GM18517 (cell line): ENCODE data around the gene SFI1.

Experiments used
- ATAC-seq: cut with Tn5 transposase; IDR thresholded peaks from one replicate; pipeline ENCODE4 v1.9.1; 2021; ENCODE audit warnings: mild to moderate bottlenecking, moderate library complexity; ENCODE audit not compliant: unreplicated experiment

SFI1 gene

DNA sequence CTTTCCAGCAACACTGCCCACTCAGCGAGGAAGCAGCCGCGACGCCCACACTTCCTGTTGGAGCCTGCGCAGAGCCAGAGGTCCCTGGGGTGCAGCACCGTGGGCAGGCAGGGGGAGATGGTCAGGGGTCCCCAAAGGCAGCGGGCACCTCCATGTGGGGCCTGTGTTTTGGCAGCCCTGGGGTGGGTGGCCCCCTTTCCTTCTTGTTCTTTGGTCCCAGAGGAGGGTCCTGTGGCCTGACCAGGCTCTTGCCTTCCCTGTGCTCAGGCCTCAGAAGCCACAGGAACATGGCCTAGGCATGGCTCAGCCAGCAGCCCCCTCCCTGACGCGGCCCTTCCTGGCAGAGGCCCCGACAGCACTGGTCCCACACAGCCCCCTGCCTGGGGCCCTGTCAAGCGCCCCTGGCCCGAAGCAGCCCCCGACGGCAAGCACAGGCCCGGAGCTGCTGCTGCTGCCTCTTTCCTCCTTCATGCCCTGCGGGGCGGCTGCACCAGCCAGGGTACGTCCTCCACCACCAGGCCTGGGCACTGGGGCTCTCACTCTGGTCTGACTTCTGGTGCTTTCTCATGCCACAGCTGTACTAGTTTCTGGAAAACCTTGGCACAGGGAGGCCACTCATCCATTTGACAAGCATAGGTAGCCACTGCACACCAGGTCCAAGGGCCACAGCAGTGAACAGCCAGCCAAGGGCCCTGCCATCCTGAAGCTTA is 118.6 kb downstream of the SFI1 start:
- no peak for ATAC-seq

DNA sequence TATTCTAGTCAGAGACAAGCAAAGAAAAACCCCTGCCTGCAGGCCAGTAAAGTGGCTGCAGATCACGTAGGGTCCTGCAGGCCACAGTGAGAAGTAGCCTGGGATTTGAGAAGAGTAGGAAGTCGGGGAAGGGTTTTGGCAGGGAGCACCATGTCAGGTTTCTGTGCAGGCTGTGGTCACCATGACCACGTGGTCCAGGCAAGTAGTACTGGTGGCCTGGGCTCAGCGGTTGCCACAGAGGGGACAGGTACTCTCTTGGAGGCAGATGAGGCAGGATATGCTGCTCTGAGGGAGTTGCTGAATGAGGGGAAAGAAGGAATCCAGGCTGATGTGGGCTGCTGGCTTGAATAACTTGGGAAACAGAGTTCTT is 119.1 kb downstream of the SFI1 start:
- no peak for ATAC-seq

DNA sequence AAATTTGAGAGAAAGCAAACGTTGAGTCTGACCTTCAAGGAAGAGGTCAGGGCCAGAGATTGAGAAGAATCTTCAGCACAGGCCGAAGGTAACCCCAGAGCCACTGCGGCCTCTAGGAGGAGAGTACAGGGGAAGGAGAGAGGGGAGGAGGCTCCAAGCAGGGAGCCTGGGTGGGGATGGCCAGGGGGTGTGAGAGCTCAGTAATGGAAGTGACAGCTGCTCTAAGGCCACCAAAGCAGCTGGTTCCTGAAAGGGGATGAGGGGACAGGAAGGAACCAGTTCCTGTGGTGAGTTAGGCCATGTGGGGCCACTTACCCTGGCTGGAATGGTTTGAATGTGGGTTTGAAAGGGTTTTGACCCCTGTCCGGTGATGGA is 119.6 kb downstream of the SFI1 start:
- ATAC-seq: no peak

DNA sequence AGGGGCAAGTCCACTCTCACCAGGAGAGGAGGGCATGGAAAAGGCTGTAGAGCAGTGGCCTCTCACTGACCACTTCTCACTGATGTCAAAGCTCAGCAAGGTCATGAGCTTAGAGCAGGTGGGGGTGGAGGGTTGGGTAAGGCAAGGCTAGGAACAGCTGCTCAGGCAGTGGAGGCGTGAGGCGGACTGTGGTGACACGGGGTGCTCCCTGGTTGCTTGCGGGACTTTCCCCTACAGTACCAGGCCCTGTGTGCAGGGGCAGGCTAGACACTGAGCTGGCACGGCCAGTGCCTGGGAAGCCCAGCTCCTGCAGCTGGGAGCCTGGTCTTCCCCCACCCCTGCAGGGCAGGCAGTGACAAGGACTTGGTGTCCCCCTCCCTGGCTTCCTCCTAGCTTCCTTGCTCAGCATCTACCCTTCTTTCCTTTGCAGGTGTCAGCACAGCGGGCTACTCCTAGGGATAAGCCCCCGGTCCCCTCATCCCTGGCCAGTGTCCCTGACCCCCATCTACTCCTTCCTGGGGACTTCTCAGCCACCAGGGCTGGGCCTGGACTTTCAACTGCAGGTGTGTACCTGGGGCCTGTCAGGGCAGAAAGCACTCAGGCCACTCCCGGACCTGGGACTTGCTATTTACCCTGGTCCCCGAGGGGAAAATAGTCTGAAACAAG is 120.1 kb downstream of the SFI1 start:
- peak; percentile 63 for ATAC-seq

DNA sequence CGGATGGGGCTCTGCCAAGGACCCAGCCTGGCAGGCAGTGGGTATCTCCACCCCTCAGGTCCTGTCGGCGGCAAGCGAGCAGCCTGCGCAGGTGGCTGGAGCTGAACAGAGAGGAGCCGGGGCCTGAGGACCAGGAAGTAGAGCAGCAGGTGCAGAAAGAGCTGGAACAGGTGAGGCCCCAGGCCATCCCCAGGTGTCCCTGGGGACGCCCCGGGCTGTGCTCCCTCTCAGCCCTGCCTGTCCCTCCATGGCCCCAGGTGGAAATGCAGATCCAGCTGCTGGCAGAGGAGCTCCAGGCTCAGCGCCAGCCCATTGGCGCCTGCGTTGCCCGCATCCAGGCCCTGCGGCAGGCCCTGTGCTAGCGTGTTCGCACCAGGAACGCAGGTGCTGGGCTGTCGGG is 121.7 kb downstream of the SFI1 start:
- ATAC-seq: no peak

DNA sequence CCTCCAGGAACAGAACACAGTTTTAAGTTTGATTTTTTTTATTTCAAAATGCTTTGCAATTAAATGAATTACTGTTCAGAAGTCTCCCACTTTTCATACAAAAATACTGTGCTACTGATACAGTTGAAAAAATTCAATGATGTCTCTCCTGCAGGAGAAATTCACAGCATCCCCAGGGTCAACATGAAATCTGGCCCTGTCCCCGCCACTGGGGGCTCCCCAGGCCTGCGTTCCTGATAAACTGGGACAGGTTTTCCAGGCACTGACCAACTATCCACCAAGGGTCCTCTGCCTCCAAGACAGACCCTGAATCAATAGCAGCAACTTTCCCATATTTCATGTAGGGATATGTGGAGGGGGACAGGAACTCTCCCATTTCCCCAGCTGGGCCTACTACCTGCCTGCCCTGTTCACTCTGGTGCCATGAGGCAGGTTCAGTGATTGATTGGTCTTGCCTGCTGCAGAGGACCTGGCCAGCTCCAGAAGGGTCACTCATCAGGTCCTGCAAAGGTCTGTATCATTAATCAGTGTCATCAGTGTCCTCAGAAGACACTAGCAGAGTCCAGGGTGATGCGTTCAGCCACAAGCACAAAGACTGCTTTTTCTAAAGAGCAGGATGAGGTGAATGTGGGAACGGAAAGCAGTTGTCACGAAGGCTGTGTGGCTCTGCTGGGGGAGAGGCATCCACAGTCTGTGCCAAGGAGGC is 122.3 kb downstream of the SFI1 start:
- ATAC-seq: no peak

DNA sequence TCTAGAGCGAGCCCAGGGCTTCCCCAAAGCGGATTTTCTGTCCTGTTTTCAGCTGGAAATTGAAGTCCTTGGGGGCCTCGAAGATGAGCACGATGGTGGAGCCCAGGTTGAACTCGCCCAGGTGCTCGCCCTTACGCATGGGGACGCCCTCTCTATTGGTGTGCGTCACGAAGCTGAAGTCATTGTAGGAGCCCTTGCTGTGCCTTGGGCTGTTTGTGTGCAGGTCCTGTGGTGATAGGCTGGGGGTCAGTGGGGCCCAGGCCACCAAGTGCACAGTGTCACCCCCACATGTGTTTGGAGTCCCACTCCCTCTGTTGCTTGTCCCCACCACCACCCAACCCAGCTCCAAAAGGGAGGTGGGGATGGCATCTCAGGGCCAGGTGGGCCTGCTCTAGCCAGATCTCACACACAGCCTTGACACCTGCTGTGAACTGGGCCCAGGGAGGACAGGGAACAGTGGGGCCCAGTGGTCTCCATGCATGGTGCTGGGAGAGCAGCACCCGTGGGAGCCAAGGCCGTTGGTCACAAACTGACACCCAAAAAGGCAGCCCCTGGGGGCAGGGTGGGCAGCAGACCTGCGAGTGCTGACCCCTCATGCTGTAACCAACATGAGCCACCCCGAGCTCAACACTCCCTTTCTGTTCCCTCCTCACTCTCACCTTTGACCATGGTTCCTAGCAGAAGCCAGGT is 123.4 kb downstream of the SFI1 start:
- ATAC-seq: no peak

DNA sequence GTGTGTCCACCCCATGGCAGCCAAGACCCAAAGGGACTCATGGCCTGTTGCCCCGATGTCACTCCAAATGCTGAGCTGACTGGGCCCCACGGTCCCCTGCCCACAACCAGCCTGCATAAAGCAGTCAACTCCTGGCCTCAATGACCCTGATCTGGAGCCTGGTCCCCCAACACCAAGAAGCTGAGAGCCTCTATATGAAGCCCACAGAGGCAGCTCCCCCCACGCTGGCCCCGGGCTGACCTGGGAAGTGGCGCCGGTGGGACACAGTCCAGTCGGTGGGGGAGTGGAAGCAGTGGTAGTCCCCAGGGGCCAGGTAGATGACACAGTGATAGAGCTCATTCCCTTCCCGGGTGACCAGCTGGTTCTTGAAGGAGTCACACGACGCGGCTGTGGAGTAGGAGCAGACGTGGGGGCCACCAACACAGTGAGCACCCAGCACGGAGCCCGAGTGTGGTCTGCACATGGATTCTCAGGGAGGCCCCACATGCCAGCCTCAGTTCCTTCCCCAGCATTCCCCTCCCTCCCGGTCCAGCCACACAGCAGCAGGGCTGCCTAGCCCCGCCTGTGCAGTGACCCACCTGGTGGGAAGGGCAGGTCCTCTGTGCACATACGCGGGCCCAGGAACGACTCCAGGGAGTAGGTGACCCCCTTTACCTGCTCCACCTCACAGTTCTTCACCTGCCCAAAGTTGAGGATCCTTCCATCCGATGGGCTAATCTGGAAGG is 124.6 kb downstream of the SFI1 start:
- ATAC-seq: no peak

DNA sequence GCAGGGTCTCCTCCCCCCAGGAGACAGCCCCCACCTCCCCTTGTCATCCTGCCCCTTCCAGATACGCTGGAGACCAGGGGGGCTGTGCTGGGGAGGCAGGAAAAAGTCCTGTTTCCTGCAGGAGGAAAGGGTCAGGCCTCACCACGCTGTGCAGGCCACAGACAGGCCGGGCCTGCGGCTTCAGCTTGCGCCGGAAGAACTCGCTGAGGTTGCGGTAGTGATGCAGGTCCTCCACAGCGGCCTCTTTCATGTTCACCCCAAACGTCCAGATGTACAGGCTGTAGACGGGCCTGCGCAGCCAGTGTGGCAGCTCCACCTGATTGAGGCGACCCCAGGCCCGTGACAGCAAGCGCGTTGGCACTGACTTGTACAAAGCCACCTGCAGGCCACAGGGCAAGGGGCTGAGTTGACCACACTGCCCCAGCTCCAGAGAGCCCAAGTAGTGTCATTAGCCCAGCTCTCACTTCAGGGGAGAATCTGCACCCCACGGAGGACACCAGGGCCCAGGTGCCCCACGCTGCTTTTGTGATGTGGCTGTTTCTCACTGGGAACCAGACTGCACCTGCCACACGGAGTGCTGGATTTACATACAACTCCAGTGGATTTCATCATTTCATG is 125.3 kb downstream of the SFI1 start:
- no peak for ATAC-seq

DNA sequence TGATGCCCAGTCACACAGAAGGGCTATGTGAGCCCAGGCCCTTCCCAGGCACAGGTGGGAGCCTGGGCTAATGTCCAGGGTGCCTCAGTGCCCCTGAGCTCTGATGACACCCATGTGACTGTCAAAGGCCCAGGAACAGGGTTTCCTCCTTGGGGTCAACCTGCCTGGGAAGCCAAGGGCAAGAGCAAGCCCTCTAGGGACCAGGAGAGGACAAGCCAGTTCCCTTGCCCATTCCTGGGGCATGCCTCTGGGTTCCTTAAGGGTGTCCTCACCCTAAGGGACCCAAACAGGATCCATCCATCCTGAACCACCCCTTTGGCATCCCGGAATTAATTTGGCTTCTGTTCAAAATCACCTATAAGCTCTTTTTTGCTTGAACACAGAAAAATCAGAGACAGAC is 126.6 kb downstream of the SFI1 start:
- ATAC-seq: no peak

DNA sequence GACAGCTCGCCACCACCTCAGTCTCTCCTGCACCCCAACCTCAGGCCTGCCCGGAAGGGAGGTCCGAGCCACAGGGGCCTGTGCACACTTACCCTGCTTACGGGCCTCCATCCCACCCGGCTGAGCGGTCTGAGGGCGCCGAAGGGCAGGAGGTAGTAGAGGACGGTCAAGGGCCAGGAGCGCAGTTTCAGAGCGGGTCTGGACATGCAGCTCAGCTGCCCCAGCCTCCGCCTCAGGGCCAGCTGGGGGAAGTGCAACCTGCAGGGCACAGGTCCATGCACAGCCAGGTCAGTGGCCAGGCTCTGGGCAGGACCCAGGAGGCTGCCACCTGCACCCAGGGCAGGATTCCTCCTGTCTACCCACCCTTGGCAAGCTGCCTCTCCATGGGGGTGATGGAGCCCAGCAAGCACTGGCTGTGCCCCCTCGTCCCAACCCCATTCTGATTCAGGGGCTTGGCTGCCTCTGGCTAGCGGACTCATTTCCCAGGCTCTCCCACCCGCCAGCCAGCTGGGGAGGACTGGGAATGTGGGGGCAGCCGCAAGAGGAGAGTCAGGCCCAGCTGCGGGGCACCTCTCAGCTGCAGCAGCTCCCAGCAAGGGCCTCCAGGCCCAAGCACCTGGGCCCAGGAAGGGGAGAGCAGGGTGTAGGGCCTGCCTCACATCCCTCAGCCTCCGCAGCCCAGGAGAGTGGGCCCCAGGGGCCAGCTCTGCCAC is 127.4 kb downstream of the SFI1 start:
- no peak for ATAC-seq

DNA sequence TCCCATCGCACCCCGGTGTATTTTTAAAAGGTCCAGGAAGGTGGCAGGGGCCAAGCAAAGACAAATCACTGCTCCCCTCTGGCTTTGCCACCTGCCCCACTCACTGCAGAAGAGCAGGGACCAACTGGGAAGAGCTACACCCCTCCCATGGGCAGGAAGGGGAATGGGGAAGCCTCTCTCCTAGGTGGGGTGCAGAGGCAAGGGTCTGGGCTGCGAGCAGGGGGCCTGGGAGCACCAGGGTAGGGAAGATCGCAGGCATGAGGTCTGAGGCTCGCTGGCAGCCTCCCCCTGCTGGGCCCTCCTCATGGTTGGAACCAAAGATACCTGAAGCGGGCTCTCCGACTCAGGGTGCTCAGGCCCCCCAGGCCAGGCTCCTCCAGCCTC is 128.9 kb downstream of the SFI1 start:
- no peak for ATAC-seq

DNA sequence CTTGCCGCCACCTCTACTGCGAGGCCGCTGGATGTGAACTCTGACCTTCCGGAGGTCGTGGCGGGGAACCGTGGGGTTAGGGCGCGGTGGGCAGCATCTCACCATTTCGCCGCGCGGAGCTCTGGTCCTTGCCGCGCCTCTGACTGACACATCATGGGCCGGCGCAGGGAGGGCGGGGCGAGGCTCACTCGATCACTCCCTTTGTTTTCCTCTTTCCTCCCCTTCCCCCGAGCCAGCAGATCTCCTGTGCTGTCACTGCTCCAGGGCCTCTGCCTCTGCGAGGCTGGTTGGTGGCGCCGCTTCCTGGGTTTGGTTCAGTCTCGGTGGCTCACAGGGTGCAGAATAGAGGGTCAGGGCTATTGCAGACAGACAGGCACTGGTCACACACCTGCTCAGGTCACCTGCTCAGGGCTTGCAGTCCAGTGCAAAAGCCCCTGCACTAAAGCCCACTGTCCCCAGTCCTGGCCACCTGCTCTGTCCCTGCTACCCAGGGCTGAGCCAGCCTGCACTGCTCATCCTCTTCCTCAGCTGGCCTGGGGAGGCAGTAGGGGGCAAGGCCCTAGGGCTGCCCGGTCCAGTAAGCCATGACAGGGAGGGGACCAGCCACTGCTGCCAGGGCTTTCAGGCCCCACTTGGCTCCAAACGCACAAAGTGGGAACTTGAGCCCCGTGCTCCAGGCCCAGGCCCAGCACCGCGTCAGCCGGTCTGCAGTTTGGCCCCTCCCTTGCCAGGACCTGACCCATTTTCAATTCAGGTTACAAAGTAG is 129.5 kb downstream of the SFI1 start:
- no peak for ATAC-seq

DNA sequence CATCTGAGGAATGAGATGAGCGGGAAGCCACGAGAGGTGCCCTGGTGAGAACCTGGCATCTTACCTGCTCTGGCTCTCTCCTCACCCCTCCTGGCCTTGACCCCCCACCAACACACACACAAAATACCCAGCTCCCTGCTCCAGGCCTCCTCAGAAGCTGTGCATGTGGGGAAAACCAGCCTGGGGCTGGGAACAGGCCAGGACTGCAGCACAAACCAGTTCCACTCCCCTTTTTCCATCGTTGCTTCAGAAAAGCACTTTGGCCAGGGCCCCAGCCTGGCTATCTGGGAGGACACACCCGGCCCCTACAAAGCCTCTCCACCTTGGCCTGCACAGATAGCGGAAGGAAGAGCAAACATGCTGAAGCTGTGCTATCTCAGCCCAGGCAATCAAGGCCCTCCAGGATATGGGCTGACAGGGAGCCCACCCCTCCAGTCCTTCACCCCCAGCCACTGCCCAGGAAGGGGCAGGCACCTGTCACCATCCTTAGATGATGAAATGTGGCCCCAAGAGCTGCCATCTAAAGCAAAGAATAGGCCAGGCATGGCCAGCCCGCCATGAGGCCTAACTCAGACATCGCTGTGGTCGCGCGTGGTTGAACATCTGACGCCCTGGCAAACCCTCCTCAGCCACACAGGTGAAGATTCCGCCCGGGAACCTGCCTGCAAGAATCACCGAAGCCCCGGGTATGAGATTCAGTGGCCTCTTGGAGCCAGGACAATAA is 130.3 kb downstream of the SFI1 start:
- ATAC-seq: no peak

DNA sequence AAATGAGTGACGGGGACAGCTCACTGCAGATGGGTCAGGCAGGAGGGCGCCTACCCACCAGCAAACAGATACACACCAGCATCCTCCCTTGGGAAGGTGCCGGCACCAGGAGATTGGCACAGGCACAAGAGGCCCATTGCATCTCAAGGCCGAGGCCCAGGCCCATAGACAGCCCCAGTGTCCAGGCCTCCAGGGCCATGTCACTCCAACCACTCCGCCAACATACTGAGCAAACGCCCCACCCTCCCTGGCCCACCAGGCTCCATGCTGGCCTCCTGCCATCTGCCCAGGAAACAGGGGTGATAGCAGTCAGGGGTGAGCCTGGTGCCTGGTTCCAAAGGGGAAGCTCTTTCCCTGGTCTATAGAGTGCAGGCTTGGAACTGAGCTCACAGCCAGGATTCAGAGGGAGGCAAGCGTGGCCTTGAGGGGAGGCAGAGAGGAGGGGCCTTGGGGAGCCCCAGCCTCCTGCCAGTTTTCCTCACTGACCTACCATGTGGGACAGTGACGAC is 130.9 kb downstream of the SFI1 start:
- no peak for ATAC-seq

DNA sequence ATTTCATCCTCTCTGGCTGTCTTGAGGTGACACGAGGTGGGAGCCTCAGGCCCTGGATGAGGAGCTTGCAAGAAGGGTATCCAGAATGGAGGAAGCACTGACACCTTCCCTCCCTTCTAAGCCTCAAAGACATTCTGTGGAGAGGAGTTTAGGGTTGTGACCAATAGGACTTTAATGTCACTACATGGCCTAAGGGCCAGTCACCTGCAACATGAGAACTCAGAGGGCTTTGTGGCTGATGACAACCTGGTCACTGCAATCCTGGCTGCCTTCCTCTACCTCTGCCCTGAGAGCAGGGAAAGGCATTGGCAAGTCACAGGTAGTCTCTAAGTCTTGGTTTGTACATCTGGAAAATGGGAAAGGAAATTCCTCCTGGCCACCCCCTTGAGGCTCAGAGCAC is 132.0 kb downstream of the SFI1 start:
- ATAC-seq: no peak

DNA sequence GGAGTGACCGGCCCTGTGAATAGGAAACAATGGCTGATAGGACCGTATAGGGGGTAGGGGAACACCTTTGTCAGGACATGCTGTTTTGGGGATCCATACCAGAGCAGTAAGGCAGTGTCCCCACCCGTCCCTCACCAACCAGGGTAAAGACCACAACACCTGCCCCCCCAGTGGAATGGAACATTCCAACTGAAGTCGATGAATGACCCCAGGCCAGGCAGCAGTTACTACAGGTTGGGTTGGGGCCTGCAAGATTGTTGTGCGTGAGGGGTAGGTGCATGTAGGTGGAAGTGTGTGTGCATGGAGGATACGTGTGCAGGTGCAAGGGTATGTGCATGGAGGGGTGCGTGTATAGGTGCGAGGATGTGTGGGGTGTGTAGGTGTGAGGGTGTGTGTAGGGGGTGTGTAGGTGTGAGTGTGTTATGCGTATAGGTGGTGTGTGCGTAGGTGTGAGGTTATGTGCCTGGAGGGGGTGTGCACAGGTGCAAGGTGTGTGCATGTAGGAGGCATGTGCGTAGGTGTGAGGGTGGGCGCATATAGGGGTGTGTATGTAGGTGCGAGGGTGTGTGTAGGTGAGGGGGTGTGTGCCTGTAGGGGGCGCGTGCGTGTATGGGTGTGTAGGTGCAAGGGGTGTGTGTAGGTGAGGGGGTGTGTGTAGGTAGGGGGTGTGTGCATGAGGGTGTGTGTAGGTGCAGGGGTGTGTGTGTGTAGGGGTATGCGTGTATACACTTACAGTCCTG is 132.8 kb downstream of the SFI1 start:
- ATAC-seq: no peak

DNA sequence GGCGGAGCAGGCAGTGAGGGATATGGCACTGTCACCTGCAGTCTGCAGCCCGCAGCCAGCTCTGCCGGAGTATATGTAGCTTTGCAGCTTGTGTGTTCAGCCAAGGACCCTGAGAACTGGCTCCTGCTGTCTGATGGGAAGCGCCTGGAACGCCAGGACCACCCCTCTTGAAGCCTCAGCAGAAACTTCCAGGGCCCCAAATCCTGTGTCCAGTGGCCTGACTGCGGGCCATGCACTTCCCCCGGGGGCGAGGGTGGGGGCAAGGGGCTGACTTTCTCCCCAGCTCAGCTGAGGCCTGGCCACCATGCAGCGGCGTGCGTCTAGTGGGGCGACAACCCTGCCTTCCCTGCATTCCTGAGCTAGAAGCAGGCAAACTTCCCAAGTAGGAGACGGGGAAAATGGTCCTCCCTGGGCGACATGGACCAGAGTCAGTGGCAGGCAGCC is 133.4 kb downstream of the SFI1 start:
- ATAC-seq: no peak
